PC-3 (cell line): ENCODE data around the gene FALEC. TPM values are rescaled to one million over a fixed set of nuclear protein-coding genes. Genes with fewer than 3 reads are reported as not detected.

ENCODE experiments used
- ATAC-seq: fragments of 200-7000 bp; cut with Tn5 transposase; 2 replicates; pipeline ENCODE4 v1.9.1; 2020; ENCODE audit warnings: mild to moderate bottlenecking, moderate library complexity
- BruUV-seq: library from RNA; stranded (reverse); fragments of 400-500 nt; replicated peaks from 2 replicates; lab custom pipeline; 2021; lab: Mats Ljungman, UMichigan
- CTCF ChIA-PET: fragments of 300-600 bp; sonication (Branson Sonifier 250); formaldehyde crosslinking; loops from one replicate; lab custom pipeline; 2022; ENCODE audit warnings: antibody characterized with exemption; lab: Charles Lee
- POLR2A ChIA-PET: fragments of 300-600 bp; sonication (Branson Sonifier 250); formaldehyde crosslinking; loops from one replicate; lab custom pipeline; 2022; ENCODE audit warnings: antibody characterized with exemption; ENCODE audit not compliant: unreplicated experiment; lab: Charles Lee
- DNase-seq: peaks from one replicate; pipeline ENCODE4 v3.0.0-alpha.2; 2015
- H2AFZ ChIP-seq: fragments of 300-600 bp; sonication (generic); 2 replicates; pipeline ENCODE4 v1.6.0; 2016; ENCODE audit warnings: antibody characterized with exemption, low read length
- H3F3A ChIP-seq: fragments of 300-600 bp; sonication (generic); one replicate; pipeline ENCODE4 v1.6.0; 2017; ENCODE audit warnings: antibody characterized with exemption, low read length, control low read depth, mild to moderate bottlenecking; ENCODE audit not compliant: unreplicated experiment
- H3K27ac ChIP-seq: fragments of 300-600 bp; sonication (generic); 2 replicates; pipeline ENCODE4 v1.5.1; 2016; ENCODE audit warnings: mild to moderate bottlenecking, low read length
- H3K27me3 ChIP-seq: fragments of 300-600 bp; sonication (generic); 2 replicates; pipeline ENCODE4 v1.6.1; 2016; ENCODE audit warnings: low read length, mixed read lengths
- H3K36me3 ChIP-seq: fragments of 300-600 bp; sonication (generic); 2 replicates; pipeline ENCODE4 v1.6.1; 2016; ENCODE audit warnings: low read depth, mixed run types, low read length, mixed read lengths
- H3K4me1 ChIP-seq: fragments of 300-600 bp; sonication (generic); 2 replicates; pipeline ENCODE4 v1.5.1; 2016; ENCODE audit warnings: low read length; ENCODE audit not compliant: insufficient read depth
- H3K4me2 ChIP-seq: fragments of 300-600 bp; sonication (generic); 2 replicates; pipeline ENCODE4 v1.6.0; 2016; ENCODE audit warnings: low read length
- H3K4me3 ChIP-seq: fragments of 300-600 bp; sonication (generic); 2 replicates; pipeline ENCODE4 v1.5.1; 2016; ENCODE audit warnings: mild to moderate bottlenecking, low read length, mixed read lengths
- H3K79me2 ChIP-seq: fragments of 300-600 bp; sonication (generic); 2 replicates; pipeline ENCODE4 v1.6.1; 2017; ENCODE audit warnings: low read length, mixed read lengths
- H3K9ac ChIP-seq: fragments of 300-600 bp; sonication (generic); 2 replicates; pipeline ENCODE4 v1.6.0; 2016; ENCODE audit warnings: mild to moderate bottlenecking, low read length
- H3K9me2 ChIP-seq: fragments of 300-600 bp; sonication (generic); replicated peaks from 2 replicates; pipeline ENCODE4 v1.6.1; 2016; ENCODE audit warnings: mixed run types, low read length, mixed read lengths
- H3K9me3 ChIP-seq: fragments of 300-600 bp; sonication (generic); 2 replicates; pipeline ENCODE4 v1.6.1; 2016; ENCODE audit warnings: low read length, mixed read lengths
- H4K20me1 ChIP-seq: fragments of 300-600 bp; sonication (generic); 2 replicates; pipeline ENCODE4 v1.6.1; 2016; ENCODE audit warnings: low read length, mixed read lengths
- EZH2 ChIP-seq: fragments of 300-600 bp; sonication (generic); IDR thresholded peaks from one replicate; pipeline ENCODE4 v1.6.1; 2017; ENCODE audit warnings: antibody characterized with exemption, mild to moderate bottlenecking, low read length; ENCODE audit not compliant: unreplicated experiment
- EZH2phosphoT487 ChIP-seq: fragments of 300-600 bp; sonication (generic); IDR thresholded peaks from 2 replicates; pipeline ENCODE4 v1.6.1; 2018; ENCODE audit warnings: mild to moderate bottlenecking, antibody characterized with exemption, low read length, borderline replicate concordance
- intact Hi-C: fragments of 100-400 bp; cut with micrococcal nuclease; formaldehyde crosslinking; loops from 2 replicates; pipeline ENCODE4 v1.9.0; 2023
- total RNA-seq: library from RNA; depleted of rRNA; stranded (reverse); fragments of >200 nt; gene quantifications from 2 replicates; pipeline ENCODE4 v1.2.3, GENCODE V29; 2014
- TF ChIP-seq, protein P1 (sequence below): fragments of 300-600 bp; sonication (generic); conservative IDR thresholded peaks from 2 replicates; pipeline ENCODE4 v1.5.1; 2017; ENCODE audit warnings: antibody characterized with exemption, low read depth, mild to moderate bottlenecking, low read length

The FALEC gene
- total RNA-seq, 1 experiment from 2014 or later = 0.73 TPM

DNA sequence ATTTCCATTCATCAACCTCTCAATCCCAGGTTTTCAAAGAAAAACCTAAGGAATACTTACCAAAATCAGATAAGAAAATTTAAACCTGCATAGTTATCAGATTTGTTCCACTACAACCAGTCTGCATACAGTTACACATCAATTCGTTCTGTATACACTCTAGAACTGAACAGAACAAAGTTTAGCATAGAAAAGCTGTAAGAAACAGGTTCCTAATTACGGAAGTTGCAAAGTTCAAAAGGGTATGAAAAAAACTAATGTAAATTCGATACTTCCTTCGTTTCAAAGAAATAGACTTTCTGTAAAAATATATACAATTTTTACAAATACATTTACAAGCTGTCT is 60.8 kb downstream of the FALEC start:
- no peaks in the 10 kb centered on the region for H3K9me3 ChIP-seq
- H3K79me2 ChIP-seq = peaks cover 82% of the 10 kb centered on the region
- TF ChIP-seq EZH2phosphoT487 (no peak), EZH2 (no peak)
- TF ChIP-seq, protein P1, sequence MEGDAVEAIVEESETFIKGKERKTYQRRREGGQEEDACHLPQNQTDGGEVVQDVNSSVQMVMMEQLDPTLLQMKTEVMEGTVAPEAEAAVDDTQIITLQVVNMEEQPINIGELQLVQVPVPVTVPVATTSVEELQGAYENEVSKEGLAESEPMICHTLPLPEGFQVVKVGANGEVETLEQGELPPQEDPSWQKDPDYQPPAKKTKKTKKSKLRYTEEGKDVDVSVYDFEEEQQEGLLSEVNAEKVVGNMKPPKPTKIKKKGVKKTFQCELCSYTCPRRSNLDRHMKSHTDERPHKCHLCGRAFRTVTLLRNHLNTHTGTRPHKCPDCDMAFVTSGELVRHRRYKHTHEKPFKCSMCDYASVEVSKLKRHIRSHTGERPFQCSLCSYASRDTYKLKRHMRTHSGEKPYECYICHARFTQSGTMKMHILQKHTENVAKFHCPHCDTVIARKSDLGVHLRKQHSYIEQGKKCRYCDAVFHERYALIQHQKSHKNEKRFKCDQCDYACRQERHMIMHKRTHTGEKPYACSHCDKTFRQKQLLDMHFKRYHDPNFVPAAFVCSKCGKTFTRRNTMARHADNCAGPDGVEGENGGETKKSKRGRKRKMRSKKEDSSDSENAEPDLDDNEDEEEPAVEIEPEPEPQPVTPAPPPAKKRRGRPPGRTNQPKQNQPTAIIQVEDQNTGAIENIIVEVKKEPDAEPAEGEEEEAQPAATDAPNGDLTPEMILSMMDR = no peak
- no peaks in the 10 kb centered on the region for H3K27me3 ChIP-seq
- ATAC-seq (no peak), DNase-seq (no peak)
- peak overlapping the region; percentile 98 for H3K9ac ChIP-seq
- CTCF ChIA-PET = interaction anchor here (0.6 kb wide), 1 partner anchor 42 kb away, joined by 4 read pairs; no protein-coding TSS in a partner anchor
- peaks cover 64% of the 10 kb centered on the region for H4K20me1 ChIP-seq
- no peak overlapping the region for H2AFZ ChIP-seq
- no TSS peak for BruUV-seq
- H3K4me1 ChIP-seq = peaks cover 31% of the 10 kb centered on the region
- peak overlapping the region; percentile 92 for H3K4me2 ChIP-seq
- H3F3A ChIP-seq = peaks cover 28% of the 10 kb centered on the region
- H3K36me3 ChIP-seq = peaks cover 65% of the 10 kb centered on the region
- intact Hi-C loops = loop anchor here (5.0 kb wide), 1 partner anchor 236 kb away; no protein-coding TSS in a partner anchor
- H3K27ac ChIP-seq = peak overlapping the region; percentile 89
- POLR2A ChIA-PET = interaction anchor here (0.5 to 1.4 kb wide), 3 partner anchors 12 to 117 kb away, joined by 3 to 8 read pairs (median 3); partner anchors contain the start of gene ENSA
- peak overlapping the region; percentile 93 for H3K4me3 ChIP-seq
- no peaks in the 10 kb centered on the region for H3K9me2 ChIP-seq

DNA sequence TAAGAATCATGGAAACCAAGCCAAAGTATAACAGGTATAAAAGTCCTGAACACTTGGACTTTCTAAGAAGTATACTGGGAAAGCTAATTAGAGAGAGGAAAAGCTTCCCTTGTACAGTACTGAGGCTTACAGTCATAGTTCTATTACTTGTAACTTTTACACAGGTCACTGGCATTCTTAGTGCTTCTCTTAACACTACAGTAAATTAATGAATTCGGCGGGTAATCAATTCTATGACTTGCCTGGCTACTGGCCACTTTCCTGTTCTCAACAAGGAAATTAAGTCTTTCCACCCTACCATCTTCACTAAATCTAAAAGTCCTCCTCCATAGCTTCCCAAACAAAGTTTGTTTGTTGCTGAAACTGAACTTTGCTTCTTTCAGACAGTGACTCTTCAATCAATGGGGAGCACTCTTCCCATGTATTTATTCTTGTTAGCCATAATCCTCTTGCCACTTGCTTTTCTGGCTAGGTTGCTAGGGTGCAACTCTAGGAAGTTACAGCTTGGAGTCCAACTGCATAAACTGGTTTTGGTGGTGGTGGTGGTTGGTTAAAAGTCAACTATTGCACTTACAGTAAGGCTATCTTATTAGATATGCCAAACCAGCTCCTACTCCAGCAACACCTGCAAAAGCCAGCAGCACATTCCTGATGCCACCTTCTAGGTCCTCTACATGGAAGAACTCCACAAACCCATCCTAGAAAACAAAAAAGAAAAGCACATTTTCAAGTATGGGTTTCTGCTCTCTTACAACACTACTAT is 61.4 kb downstream of the FALEC start:
- ChIA-PET POLR2A (interaction anchor here (0.5 to 1.4 kb wide), 3 partner anchors 52 to 116 kb away, joined by 3 to 8 read pairs (median 3); partner anchors contain the start of gene ENSA), CTCF (interaction anchor here (0.6 kb wide), 2 partner anchors 41 to 86 kb away, joined by 3 to 4 read pairs; no protein-coding TSS in a partner anchor)
- intact Hi-C loops = loop anchor here (5.0 kb wide), 1 partner anchor 235 kb away; no protein-coding TSS in a partner anchor
- Histone ChIP-seq H3K79me2 (peaks cover 80% of the 10 kb centered on the region), H3K36me3 (peaks cover 64% of the 10 kb centered on the region), H3K4me3 (peak overlapping the region; percentile 93), H2AFZ (no peak overlapping the region), H3K27me3 (no peaks in the 10 kb centered on the region), H4K20me1 (peaks cover 64% of the 10 kb centered on the region), H3K9me2 (no peaks in the 10 kb centered on the region), H3K4me1 (peaks cover 31% of the 10 kb centered on the region), H3K4me2 (peak overlapping the region; percentile 92), H3K27ac (peak overlapping the region; percentile 89), H3F3A (peaks cover 28% of the 10 kb centered on the region), H3K9me3 (no peaks in the 10 kb centered on the region), H3K9ac (peak overlapping the region; percentile 98)
- no TSS peak for BruUV-seq
- ATAC-seq (no peak), DNase-seq (peak; percentile 46)
- TF ChIP-seq EZH2 = no peak
- TF ChIP-seq, protein P1 = no peak
- TF ChIP-seq EZH2phosphoT487 = no peak
